CD4-positive, alpha-beta T cell treated with Interferon alpha-2 for 1 hour (primary cell): ENCODE data around the gene TBCD.
"Not testable (repeated sequence)": the region's sequence is repeated elsewhere in the genome, so short reads cannot be mapped to it uniquely, and the experiment has no call there.

ENCODE experiments used
- DNase-seq, 2 donors: peaks; one replicate each; pipeline ENCODE4 v3.0.0-alpha.2; 2020 to 2022

TBCD gene

DNA sequence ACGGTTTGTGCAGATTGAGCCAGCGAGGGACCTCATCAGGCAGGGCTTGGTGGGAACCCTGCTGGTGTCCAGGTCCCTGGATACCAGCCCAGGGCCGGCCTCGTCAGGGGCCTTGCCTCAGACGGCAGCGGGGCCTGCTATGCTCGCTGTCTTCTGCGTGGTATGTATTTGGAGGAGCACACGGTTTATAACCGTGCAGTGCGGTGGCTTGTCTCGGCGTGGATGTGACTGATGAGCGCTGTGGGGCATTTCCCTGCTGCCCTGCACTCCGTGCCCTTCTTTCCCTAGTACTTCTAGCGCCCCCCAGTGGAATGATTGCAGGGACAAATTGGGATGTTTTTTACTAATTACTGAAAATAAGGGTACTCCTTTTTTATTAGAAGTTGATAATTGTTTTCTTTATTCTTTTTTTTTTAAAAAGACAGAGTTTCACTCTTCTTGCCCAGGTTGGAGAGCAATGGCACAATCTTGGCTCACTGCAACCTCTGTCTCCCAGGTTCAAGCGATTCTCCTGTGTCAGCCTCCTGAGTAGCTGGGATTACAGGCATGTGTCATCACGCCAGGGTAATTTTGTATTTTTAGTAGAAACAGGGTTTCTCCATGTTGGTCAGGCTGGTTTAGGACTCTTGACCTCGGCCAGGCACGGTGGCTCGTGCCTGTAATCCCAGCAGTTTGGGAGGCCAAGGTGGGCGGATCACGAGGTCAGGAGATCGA is 15.3 kb downstream of the TBCD start:
- DNase-seq: peak in 1 of 2 donors; percentile 46

DNA sequence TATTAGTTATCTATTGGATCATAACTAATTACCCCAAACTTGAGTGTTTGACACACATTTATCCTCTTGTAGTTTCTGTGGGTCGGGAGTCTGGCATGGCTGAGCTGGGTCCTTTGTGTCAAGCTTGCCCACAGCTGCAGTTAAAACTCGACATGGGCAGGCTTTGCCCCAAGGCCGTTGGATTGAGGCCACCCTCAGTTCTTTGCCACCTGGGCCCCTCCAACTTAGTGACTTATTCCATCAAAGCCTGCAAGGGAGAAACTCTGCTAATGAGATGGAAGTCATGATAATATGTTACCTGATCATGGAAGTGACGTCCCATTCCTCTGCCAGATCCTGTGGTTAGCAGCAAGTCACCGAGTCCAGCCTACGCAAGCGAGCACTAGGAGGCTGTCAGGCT is 17.2 kb downstream of the TBCD start:
- no peak for DNase-seq

DNA sequence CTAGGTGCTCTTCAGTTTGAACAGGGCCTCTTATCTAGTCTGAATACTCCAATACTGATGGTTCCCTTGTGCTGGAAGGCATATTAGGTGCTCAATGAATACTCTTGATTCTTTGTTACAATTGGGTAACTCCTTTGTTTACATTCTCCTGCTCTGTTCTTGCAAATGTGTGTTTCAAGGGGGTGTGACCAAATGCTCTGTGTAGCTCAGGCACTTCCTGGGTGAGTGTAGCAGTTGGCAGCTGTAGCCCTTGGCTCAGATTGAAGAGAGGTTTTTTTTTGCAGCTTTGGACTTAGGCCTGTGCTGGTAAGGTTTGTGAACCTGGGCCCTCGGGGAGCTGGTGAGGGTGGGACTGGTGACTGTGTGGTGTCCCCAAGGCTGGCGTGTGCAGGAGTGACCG is 20.2 kb downstream of the TBCD start:
- no peak for DNase-seq

DNA sequence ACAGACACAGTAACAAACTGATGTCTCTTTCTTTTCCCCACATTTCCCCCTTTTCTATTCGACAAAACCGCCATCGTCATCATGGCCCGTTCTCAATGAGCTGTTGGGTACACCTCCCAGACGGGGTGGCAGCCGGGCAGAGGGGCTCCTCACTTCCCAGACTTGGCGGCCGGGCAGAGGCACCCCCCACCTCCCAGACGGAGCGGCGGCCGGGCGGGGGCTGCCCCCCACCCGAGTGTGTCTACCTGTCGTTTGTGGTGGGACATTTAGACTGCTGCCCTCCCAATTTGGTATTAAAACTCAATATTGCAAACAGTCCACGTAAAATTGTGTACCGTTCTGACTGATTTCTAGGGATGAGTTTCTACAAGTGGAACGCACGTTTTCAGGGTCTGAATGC is 22.6 kb downstream of the TBCD start:
- not testable (repeated sequence) for DNase-seq

DNA sequence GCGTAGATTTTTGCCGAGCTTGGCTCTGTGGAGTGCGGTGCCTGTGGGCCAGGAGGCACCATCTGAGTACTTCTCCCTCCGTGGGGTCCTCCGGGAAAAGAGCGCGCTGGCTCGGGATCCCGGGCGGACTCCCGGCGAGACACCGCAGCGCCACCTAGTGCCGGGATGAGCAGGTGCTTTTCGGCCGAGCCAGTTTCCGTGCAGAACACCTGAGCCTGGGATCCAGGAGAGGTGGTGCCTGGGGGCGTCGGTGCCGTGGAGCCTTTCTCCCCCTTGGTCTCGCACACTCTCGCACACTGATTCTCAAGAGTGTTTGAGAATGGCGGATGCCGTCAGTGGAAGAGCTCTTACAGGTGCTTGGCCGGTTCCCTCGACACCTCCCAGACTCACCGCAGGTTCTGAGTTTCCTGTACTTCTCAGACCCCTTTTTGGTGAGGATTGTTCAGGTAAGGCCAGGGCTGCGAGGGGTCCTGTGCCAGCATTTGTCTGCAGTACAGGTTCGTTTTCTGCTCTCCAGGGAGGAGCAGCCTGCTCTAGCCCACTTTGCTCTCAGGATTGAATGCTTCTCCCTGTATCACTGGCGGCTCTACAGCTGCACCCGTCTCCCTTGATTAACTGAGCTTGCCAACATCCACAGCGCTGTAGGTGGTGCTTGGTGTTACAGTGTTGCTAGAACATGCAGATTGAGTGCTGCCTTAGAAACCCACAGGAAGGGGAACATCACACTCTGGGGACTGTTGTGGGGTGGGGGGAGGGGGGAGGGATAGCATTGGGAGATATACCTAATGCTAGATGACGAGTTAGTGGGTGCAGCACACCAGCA is 23.3 kb downstream of the TBCD start:
- DNase-seq: peak; percentile 19 to 44

DNA sequence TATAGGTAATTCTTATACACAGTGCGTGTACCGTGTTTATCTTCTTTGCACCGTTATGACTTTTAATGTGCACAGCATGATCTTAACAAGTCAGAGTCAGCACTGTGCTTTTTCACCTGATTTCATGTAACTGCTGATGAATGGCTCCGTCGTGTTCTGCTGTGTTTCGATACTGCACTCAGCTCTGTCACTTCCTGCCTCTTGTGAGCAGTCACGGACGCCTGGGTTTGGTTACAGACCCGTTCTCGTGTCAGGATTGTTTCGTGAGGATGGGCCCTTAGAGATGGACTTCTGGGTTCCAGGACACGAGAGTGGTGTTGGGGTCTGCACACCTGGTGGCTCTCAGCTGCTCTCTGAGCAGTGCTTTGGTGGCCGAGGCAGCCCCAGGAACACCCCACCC is 24.6 kb downstream of the TBCD start:
- DNase-seq: no peak

DNA sequence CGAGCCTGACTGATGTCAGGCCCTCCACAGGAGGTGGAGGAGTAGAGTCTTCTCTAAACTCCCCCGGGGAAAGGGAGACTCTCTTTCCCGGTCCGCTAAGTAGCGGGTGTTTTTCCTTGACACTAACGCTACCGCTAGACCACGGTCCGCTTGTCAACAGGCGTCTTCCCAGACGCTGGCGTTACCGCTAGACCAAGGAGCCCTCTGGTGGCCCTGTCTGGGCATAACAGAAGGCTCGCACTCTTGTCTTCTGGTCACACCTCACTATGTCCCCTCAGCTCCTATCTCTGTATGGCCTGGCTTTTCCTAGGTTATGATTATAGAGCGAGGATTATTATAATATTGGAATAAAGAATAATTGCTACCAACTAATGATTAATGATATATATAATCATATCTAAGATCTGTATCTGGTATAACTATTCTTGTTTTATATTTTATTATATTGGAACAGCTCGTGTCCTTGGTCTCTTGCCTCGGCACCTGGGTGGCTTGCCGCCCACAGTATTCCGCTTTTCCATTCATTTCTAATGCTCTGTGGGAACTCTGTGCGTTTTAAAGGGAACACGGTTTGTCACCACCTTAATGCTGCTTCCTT is 26.0 kb downstream of the TBCD start:
- peak in 1 of 2 donors; percentile 17 for DNase-seq

DNA sequence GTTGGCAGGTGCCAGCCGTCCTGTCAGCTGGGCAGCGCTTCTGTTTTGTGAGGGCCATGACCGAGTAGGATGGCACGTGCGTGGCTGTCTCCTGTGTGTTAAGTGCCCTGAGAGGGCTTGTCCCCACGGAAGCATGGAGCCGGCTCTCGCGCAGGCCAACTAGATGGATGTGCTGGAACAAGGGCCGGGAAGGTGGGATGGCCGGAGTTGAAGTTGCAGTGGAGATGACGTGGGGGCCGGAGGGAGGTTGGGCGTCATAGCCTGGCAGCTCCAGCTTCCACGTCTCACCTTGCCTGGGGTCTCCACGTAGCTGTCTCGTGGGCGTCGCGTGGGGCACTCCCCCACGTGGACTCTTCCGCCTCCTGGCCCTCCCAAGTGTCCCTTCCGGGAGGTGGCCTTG is 27.7 kb downstream of the TBCD start:
- no peak for DNase-seq

DNA sequence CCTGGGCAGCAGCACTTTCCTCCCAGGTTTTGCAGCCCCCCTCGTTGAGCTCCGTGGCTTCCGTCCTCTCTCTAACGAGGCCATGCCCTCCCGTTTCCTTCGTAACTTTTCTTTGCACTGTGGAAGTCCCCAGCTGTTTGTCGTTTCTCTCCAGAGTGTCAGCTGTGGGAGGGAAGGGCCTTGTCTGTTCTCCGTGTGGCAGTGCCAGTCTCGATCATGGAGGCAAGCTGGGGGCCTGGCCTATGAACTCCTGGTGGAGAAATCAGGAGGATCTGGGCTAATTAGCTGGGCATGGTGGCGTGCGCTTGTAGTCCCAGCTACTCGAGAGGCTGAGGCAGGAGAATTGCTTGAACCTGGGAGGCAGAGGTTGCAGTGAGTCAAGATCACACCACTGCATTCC is 28.3 kb downstream of the TBCD start:
- no peak for DNase-seq

DNA sequence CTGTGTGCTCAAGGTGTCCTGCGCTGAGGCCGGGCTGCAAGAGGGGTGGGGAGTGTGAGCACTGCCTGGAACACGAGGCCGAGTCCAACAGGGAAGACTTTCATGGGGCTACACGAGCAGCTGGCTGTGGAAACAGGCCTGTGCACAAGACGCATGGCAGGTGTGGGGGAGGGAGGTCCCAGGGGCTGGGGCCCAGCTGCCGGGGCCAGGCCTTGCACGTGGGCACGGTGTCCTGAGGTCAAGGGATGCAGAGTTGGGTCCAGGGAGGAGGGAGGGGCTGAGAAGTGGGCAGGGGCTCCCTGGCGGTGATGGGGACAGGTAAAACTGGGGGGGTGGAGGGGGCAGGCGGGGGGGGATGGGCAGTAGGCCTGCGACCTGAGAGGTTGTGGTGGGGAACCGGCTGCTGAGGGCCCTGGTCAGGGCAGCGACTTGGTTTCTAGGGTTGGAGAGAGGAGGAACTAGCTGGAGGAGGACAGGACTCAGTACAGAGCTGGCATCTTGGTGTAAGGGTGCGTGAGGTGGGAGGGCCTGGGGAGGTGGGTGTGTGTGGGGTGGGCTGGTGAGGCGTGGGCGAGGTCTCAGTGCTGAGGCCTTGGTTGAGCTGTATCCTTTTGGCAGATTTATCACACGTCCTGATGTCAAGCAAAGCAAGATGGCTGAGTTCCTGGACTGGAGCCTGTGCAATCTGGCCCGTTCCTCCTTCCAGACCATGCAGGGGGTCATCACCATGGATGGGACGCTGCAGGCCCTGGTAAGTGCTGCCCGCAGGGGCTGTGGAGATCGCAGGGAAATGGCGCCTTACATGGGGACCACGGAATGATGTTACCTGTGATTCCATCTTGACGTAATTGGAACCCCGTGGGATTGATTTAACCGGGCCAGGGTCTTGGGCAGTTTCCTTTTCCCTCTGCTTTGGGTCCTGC is 29.4 kb downstream of the TBCD start:
- no peak for DNase-seq

DNA sequence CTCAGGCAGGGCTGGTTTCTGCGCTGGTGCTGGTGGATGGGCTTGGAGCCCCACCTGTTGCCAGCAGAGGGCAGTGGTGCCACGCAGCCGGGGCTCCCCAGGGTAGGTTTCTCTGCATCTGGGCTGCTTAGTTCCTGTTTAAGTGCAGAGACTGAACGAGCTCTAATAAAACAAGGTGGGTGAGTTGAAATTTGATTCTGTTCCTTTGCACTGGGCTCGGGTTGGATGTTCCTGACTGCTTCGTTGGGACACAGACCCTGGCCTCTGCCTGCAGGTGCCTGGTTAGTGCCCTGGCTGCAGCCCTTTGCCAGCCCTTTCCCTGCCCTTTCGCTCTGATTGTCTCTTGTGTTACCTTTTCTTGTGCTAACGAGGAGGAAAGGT is 30.0 kb downstream of the TBCD start:
- peak; percentile 84 to 86 for DNase-seq

DNA sequence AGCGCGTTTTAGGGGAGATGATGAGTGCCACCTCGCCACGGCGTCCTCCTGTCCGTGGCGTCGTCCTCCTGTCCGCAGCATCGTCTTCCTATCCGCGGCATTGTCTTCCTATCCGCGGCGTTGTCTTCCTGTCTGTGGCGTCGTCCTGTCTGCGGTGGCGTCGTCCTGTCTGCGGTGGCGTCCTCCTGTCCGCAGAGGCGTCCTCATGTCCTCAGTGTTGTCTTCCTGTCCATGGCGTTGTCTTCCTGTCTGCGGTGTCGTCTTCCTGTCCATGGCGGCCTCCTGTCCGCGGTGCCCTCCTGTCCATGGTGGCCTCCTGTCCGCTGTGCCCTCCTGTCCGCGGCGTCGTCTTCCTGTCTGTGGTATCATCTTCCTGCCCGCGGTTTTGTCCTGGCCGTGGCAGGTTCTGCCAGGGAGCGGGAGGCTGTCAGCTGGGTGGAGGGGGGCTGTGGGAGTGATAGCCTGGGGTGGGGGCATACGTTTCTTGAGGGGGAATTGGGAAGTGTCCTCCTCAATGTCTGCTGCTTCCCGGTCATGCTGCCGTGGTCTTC is 30.9 kb downstream of the TBCD start:
- peak in 1 of 2 donors; percentile 3 for DNase-seq

DNA sequence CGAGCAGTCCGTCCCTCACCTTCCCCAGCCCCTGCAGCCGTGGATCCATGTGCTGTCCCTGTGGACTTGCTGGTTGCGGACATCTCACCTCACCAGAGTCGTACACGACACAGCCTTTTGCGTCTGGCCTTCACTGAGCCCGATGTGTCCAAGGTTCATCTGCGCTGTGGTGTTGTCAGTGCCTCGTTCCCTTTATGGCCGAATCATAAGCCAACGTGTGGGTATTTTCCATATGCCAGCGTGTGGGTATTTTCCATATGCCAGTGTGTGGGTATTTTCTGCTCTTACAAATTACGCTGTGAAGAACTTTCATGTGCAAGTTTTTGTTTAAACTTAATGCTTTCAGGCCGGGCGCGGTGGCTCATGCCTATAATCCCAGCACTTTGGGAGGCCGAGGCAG is 31.6 kb downstream of the TBCD start:
- no peak for DNase-seq

DNA sequence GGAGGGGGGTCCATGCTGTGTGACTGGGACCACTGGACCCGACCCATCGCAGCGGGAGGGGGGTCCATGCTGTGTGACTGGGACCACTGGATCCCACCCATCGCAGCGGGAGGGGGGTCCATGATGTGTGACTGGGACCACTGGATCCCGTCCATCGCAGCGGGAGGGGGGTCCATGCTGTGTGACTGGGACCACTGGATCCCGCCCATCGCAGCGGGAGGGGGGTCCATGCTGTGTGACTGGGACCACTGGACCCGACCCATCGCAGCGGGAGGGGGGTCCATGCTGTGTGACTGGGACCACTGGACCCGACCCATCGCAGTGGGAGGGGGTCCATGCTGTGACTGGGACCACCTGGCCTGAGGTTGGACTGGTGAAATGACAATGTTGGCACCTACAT is 33.7 kb downstream of the TBCD start:
- DNase-seq: not testable (repeated sequence)

DNA sequence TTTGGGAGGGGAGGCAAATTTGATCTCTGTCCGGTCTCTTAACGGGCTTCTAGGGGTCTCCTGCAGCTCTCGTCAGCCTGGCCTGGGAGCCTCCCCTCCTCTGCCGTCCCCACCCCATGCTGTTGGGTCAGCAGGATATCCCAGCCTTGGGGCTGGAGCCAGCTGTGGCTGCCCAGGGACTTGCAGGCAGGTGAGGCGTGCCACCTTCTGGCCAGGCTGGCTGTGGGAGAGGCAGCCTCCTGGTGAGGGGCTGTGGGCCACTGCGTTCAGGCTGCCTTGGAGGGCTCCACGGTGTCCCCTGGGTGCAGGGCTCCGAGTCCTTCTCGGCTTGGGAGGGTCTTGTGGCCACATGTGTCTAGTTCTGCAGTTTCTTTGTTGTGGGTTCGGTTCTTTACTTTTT is 34.6 kb downstream of the TBCD start:
- no peak for DNase-seq

DNA sequence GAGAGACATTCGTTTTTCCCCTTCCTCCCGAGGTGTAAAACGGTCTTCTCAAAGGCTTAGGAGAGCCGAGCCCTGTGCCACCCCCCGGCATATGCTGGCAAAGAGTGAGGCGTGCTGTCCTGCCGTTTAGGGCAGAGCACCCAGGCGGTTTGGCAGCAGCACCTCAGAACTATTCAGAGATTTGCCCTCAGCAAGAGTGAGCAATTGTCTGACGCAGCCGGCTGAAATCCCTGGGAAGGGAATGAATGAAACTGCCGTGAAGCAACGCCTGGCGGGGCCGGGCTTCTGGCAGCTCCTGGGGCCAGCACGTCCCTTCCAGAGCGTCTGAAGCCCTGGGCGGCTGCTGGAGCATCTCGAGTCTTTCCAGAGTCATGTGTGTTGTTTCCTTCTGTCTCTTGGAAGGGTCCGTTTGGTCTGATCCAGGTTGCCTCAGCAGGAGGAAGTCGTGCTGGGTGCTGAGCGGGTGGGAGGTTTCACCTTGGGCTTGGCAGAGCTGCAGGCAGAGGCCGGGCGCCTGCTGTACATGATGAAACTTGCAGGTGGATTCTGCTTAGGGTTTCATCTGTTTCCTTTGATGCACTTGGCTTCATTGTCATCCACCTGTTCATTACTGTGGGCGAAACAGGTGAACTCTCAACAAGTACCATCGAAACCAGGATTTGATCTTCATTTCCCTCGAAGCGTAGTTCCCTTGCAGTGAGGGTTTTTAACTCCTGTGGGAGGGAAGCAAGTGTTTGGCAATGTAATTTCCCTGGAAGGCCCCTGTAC is 35.4 kb downstream of the TBCD start:
- DNase-seq: no peak

DNA sequence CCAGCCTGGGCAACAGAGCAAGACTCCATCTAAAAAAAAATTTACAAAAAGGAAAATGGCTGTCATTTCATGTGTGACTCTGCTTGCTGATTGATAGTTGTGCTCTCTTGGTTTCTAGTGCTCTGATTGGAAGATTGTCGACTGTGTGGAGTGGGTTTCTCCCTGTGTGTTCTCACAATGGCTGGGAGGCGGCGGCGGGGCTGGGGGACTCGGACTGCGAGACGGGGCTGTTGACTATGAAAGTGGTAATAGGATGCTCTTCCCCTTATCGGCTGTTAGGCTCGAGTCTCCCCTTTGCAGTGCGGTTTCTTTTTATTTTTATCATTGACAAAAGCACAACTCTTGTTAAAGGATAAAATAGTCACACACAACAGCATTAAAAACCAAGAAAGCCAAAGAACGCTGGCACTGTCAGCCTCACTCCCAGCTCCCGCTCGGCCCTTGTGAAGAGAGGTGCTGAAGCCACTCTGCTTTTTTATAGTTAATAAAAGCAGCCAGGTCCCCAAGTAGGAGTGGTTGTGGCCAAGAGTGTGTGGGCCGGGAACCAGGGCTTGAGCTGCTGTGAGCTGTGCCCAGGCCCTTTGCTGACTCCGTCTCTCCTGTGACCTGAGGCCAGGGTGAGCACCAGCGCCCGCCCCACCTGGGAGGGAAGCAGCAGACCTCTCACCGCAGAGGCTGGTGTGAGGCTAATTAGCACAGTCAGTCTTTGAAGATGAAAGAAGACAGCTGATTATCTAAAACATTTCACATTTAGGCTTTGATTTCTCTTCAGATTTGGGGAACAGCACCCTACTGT is 36.5 kb downstream of the TBCD start:
- no peak for DNase-seq

DNA sequence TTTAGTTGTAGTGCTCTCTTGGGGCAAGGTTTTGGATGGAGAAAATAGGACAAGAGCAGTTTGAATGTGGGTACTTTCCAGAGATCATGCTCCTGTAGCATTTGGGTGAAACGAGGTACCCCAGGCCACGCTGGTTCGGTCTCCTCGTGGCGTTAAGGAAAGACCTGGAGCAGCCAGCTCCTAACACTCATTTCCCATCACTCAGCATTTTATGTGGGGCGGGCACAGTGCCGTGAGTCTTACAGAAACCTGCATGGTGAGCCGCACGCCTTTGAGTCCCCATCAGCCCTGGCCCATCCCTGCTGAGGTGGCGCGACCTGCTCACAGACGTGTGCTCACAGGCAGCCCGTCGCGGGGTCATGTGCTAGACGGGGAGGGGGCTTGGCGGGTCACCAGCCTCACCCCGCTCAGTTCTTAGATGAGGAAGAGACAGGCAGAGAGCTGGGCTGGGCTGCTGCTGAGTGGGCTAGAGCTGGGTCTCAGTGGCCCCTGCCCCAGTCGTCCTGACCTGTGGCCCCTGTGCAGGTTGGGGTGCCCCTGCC is 37.3 kb downstream of the TBCD start:
- DNase-seq: no peak

DNA sequence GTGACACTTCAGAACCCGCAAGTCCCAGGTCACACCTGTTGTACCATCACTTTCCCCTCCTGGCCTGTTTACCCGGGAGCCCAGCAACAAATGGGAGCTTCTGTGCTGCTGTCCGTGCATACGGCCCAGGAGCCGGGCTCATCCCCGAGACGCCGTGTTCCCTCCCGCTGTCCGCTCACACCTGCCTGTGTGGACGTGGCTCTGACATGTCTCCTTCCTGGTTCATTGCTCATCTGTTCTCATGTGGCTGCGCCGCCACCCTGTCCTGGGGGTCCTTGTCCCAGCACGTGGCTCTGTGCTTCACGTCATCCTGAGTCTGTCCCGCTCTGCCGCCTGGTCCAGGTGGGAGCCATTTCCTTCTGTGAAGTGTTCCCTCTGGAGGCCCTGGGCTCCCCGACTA is 37.9 kb downstream of the TBCD start:
- DNase-seq: no peak

DNA sequence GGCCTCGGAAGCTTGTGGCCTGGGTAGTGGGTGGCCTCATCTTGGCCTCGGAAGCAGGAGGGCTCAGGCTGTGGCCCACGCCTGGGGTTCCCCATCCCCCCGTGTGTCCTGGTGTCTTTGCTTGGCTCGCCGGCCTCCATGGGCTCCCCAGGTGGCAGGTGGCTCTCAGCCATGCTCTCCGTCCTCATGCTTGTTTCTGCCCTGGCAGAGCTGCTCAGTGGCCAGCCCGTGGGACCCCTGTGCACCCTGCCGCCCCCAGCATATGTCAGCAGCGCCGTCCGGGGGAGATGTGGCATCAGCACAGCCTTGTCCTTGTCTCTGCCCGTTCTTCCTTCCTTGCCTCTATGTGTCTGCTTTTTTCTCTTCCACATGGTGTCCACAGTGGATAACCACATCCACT is 38.5 kb downstream of the TBCD start:
- no peak for DNase-seq

DNA sequence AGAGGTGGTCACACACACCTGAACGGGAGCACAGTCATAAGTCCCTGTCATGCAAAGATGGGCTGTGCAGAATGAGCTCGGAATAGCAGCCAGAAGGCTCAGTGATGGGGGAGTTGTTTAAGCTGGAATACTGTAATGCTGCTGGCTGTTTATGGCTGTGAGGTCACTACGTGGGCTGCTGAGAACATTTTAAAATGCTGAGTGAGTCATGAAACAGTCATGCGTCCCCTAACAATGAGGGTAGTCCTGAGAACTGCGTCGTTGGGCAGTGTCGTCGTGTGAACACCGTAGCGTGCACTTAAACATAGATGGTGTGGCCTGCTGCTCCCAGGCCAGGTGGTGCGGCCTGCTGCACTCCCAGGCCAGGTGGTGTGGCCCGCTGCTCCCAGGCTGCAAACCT is 39.7 kb downstream of the TBCD start:
- no peak for DNase-seq
